ENCODE data around the gene SMCHD1. TPM values are rescaled to one million over a fixed set of nuclear protein-coding genes. Genes with fewer than 3 reads are reported as not detected.

Gene SMCHD1
- total and polyA plus RNA-seq, 10 of the 15 experiments (the other 5 are each of a cell fraction or from before 2014, with no cell fraction given): 6.0 to 110 (median 48.0) TPM

DNA sequence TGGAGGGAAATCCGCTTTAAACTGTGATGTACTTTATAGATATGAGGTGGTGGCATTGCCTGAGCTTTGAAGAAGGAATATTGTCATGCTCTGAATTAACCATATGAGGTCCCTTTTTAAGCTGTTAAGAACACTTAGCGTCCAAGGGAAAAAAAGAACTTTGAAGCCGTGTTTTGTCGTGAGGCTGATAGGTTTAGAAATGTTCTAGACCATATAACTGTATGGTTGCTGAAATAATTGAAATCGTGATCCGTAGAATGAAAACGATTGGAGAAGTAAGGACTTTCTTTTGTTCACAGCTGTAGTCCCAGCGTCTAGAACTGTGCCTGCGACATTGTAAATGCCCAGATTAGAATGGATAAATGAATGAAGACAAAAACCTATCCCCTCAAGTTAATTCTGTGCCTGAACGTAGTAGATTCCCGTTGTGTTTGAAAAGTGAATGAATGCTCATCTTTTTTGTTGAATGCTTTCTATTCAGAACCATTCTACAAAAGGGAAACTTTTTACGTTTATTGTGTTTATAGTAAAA lies 1.5 kb downstream of the SMCHD1 start:
- peak overlapping the region; percentile 89 for H3K27ac ChIP-seq (ENCODE audit: control insufficient read depth, insufficient read depth)
- no peaks in the 10 kb centered on the region; the same call in 1 of the 2 replicates for H4K20me1 ChIP-seq (ENCODE audit: control insufficient read depth, insufficient read depth)
- ChIA-PET SMC1A (ENCODE audit: uncharacterized antibody, unreplicated experiment) (interaction anchor here (0.7 to 4.0 kb wide), 14 partner anchors 15 to 300 kb away, joined by 3 to 28 read pairs (median 4); no protein-coding TSS in a partner anchor), CTCF (interaction anchor here (0.6 to 2.0 kb wide), 3 partner anchors 20 to 337 kb away, joined by 3 to 9 read pairs (median 4); no protein-coding TSS in a partner anchor), RAD21 (ENCODE audit: unreplicated experiment) (interaction anchor here (4.1 to 5.5 kb wide), 4 partner anchors 15 to 82 kb away, joined by 30 to 33 read pairs (median 32); no protein-coding TSS in a partner anchor), POLR2A (interaction anchor here (0.6 to 5.9 kb wide), 10 partner anchors 12 to 594 kb away, joined by 3 to 44 read pairs (median 6); partner anchors contain the start of genes METTL4 and NDC80)
- no peaks in the 10 kb centered on the region for H3K27me3 ChIP-seq (replicated peaks in 1 of 2; ENCODE audit: control insufficient read depth in 2 of 2, insufficient read depth in 2 of 2, low read length in 1 of 2)
- peaks cover 3% of the 10 kb centered on the region for H3K4me1 ChIP-seq (ENCODE audit: control insufficient read depth, insufficient read depth, low read length)
- DNase-seq (ENCODE audit: low read depth, low spot score) (no peak), FAIRE-seq (no peak), ATAC-seq (no peak)
- H3K36me3 ChIP-seq (ENCODE audit: control insufficient read depth in 2 of 2, insufficient read depth in 2 of 2, low read length in 1 of 2): no peaks in the 10 kb centered on the region
- in situ Hi-C loops (cut with MboI): no loop called here
- peak overlapping the region; percentile 87 for H3K4me3 ChIP-seq
- BruUV-seq (replicated peaks): TSS peak; percentile 62
- no peak for TF ChIP-seq ZBED1 (IDR thresholded peaks at IDR 0.05; ENCODE audit: borderline replicate concordance)
- TF ChIP-seq, protein P1, sequence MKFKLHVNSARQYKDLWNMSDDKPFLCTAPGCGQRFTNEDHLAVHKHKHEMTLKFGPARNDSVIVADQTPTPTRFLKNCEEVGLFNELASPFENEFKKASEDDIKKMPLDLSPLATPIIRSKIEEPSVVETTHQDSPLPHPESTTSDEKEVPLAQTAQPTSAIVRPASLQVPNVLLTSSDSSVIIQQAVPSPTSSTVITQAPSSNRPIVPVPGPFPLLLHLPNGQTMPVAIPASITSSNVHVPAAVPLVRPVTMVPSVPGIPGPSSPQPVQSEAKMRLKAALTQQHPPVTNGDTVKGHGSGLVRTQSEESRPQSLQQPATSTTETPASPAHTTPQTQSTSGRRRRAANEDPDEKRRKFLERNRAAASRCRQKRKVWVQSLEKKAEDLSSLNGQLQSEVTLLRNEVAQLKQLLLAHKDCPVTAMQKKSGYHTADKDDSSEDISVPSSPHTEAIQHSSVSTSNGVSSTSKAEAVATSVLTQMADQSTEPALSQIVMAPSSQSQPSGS (IDR thresholded peaks at IDR 0.05; ENCODE audit: low read length): no peak
- no peak for TF ChIP-seq YY1 (IDR thresholded peaks at IDR 0.05; ENCODE audit: low read depth, low read length)
- no peak for TF ChIP-seq NFYA (IDR thresholded peaks at IDR 0.05; ENCODE audit: borderline replicate concordance, low read depth, low read length)
- no peak for TF ChIP-seq ATF7 (IDR thresholded peaks at IDR 0.05; ENCODE audit: low read depth)
- TF ChIP-seq STAT1 (conservative IDR thresholded peaks at IDR 0.05): no peak
- TF ChIP-seq, protein P2, sequence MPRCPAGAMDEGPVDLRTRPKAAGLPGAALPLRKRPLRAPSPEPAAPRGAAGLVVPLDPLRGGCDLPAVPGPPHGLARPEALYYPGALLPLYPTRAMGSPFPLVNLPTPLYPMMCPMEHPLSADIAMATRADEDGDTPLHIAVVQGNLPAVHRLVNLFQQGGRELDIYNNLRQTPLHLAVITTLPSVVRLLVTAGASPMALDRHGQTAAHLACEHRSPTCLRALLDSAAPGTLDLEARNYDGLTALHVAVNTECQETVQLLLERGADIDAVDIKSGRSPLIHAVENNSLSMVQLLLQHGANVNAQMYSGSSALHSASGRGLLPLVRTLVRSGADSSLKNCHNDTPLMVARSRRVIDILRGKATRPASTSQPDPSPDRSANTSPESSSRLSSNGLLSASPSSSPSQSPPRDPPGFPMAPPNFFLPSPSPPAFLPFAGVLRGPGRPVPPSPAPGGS (IDR thresholded peaks at IDR 0.05; ENCODE audit: borderline replicate concordance, insufficient read depth, low read depth, low read length, poor library complexity, severe bottlenecking): no peak
- TF ChIP-seq, protein P3, sequence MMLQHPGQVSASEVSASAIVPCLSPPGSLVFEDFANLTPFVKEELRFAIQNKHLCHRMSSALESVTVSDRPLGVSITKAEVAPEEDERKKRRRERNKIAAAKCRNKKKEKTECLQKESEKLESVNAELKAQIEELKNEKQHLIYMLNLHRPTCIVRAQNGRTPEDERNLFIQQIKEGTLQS (IDR thresholded peaks at IDR 0.05; ENCODE audit: borderline replicate concordance, extremely low read depth, low read depth, low read length): no peak
- intact Hi-C loops (cut with micrococcal nuclease; ENCODE audit: unreplicated experiment): loop anchor here (10.0 kb wide), 1 partner anchor 318 kb away; no protein-coding TSS in a partner anchor
- WGBS (ENCODE audit: insufficient coverage, insufficient replicate concordance, low lambda C conversion rate, missing lambda C conversion rate): under 1% methylated on average over 12 of the region's 12 CpGs
- peaks cover 63% of the 10 kb centered on the region for H3K79me2 ChIP-seq (ENCODE audit: control insufficient read depth, insufficient read depth, low read length)
- H3K4me2 ChIP-seq (ENCODE audit: control insufficient read depth, insufficient read depth): peak overlapping the region; percentile 77
- peak overlapping the region; percentile 95 for H3K9ac ChIP-seq (ENCODE audit: control insufficient read depth, insufficient read depth, low read length)
- no peak overlapping the region for H2AFZ ChIP-seq (ENCODE audit: control insufficient read depth, low read depth, low read length)
- peaks cover 3% of the 10 kb centered on the region; the same call in 2 of the 3 replicates for H3K9me3 ChIP-seq (replicated peaks; ENCODE audit: control insufficient read depth, insufficient read depth, low read length)
